Measurements from ENCODE around the gene SON. TPM values are rescaled to one million over a fixed set of nuclear protein-coding genes. Genes with fewer than 3 reads are reported as not detected.
"Not testable (repeated sequence)": the region's sequence is repeated elsewhere in the genome, so short reads cannot be mapped to it uniquely, and the experiment has no call there.

The SON gene
- polyA plus RNA-seq, 1 experiment, result 103 TPM

GRCh38 chr21:33505833-33506232 is 37.0 kb upstream of the SON start:
- Histone ChIP-seq H3K27me3 (ENCODE audit: control insufficient read depth, insufficient read depth, low read length) (no peaks in the 10 kb centered on the region), H3K9me3 (ENCODE audit: control insufficient read depth, insufficient read depth, low read length) (no peaks in the 10 kb centered on the region), H3K4me3 (ENCODE audit: low read depth, low read length) (no peak overlapping the region), H3K27ac (ENCODE audit: low read depth, low read length) (no peak overlapping the region)
- TF ChIP-seq CTCF (IDR thresholded peaks at IDR 0.05; ENCODE audit: low read depth, low read length), result no peak
- ChIA-PET CTCF (interaction anchor here (1.5 kb wide), 1 partner anchor 100 kb away, joined by 3 read pairs; no protein-coding TSS in a partner anchor), POLR2A (interaction anchor here (0.7 kb wide), 1 partner anchor 26 kb away, joined by 3 read pairs; no protein-coding TSS in a partner anchor)
- DNase-seq (ENCODE audit: low read depth, low spot score), result no peak

GRCh38 chr21:33507003-33507402 is 35.8 kb upstream of the SON start:
- POLR2A ChIA-PET; H3K4me3 ChIP-seq (ENCODE audit: low read depth, low read length); H3K9me3 ChIP-seq (ENCODE audit: control insufficient read depth, insufficient read depth, low read length); H3K27me3 ChIP-seq (ENCODE audit: control insufficient read depth, insufficient read depth, low read length); H3K27ac ChIP-seq (ENCODE audit: low read depth, low read length); DNase-seq (ENCODE audit: low read depth, low spot score): not testable (repeated sequence)
- CTCF ChIA-PET, result interaction anchor here (1.5 kb wide), 1 partner anchor 99 kb away, joined by 3 read pairs; no protein-coding TSS in a partner anchor

GRCh38 chr21:33510826-33511225 is 32.0 kb upstream of the SON start:
- no peak overlapping the region for H3K27ac ChIP-seq (ENCODE audit: low read depth, low read length)
- TF ChIP-seq CTCF (IDR thresholded peaks at IDR 0.05; ENCODE audit: low read depth, low read length), result no peak
- H3K27me3 ChIP-seq (ENCODE audit: control insufficient read depth, insufficient read depth, low read length), result no peaks in the 10 kb centered on the region
- H3K9me3 ChIP-seq (ENCODE audit: control insufficient read depth, insufficient read depth, low read length), result no peaks in the 10 kb centered on the region
- POLR2A ChIA-PET, result no interaction called here
- DNase-seq (ENCODE audit: low read depth, low spot score), result no peak
- CTCF ChIA-PET, result no interaction called here
- no peak overlapping the region for H3K4me3 ChIP-seq (ENCODE audit: low read depth, low read length)

GRCh38 chr21:33511639-33512038 is 31.2 kb upstream of the SON start:
- H3K27ac ChIP-seq (ENCODE audit: low read depth, low read length), result no peak overlapping the region
- no peaks in the 10 kb centered on the region for H3K9me3 ChIP-seq (ENCODE audit: control insufficient read depth, insufficient read depth, low read length)
- H3K27me3 ChIP-seq (ENCODE audit: control insufficient read depth, insufficient read depth, low read length), result no peaks in the 10 kb centered on the region
- DNase-seq (ENCODE audit: low read depth, low spot score), result no peak
- no peak overlapping the region for H3K4me3 ChIP-seq (ENCODE audit: low read depth, low read length)
- TF ChIP-seq CTCF (IDR thresholded peaks at IDR 0.05; ENCODE audit: low read depth, low read length), result no peak
- POLR2A ChIA-PET, result no interaction called here
- CTCF ChIA-PET, result no interaction called here

GRCh38 chr21:33512481-33512880 is 30.4 kb upstream of the SON start:
- POLR2A ChIA-PET, result interaction anchor here (0.7 kb wide), 1 partner anchor 14 kb away, joined by 3 read pairs; no protein-coding TSS in a partner anchor
- no peaks in the 10 kb centered on the region for H3K9me3 ChIP-seq (ENCODE audit: control insufficient read depth, insufficient read depth, low read length)
- H3K27ac ChIP-seq (ENCODE audit: low read depth, low read length), result no peak overlapping the region
- DNase-seq (ENCODE audit: low read depth, low spot score), result no peak
- no peaks in the 10 kb centered on the region for H3K27me3 ChIP-seq (ENCODE audit: control insufficient read depth, insufficient read depth, low read length)
- H3K4me3 ChIP-seq (ENCODE audit: low read depth, low read length), result no peak overlapping the region
- CTCF ChIA-PET, result no interaction called here
- TF ChIP-seq CTCF (IDR thresholded peaks at IDR 0.05; ENCODE audit: low read depth, low read length), result no peak
